Measurements from ENCODE around the gene PINLYP.

The PINLYP gene

GRCh38 chr19:43532962-43533545 is 42.5 kb upstream of the PINLYP start, which contains the start of gene ZNF575:
Gene ZNF575, plus strand, starts transcription at chr19:43533188. Its CDS starts 1,235 bp downstream, at chr19:43534423.
- H3K4me3 ChIP-seq (ENCODE audit: low read length) = peak within 1 kb of the TSS; percentile 64
- peak; percentile 91 for DNase-seq (ENCODE audit: low read depth)
- no peak for TF ChIP-seq CTCF (IDR thresholded peaks at IDR 0.05; ENCODE audit: insufficient read depth, low read depth, low read length, missing control alignments)

- TF ChIP-seq CTCF (IDR thresholded peaks at IDR 0.05; ENCODE audit: insufficient read depth, low read depth, low read length, missing control alignments) = no peak
- peak; percentile 99 for DNase-seq (ENCODE audit: low read depth)
- peak overlapping the region; percentile 64 for H3K4me3 ChIP-seq (ENCODE audit: low read length)
Measured at GRCh38 chr19:43533546-43534304, 41.9 kb upstream of the PINLYP start.

GRCh38 chr19:43534305-43534815 is 41.2 kb upstream of the PINLYP start:
- TF ChIP-seq CTCF (IDR thresholded peaks at IDR 0.05; ENCODE audit: insufficient read depth, low read depth, low read length, missing control alignments) = no peak
- H3K4me3 ChIP-seq (ENCODE audit: low read length) = peak overlapping the region; percentile 5

GRCh38 chr19:43534816-43535761 is 40.5 kb upstream of the PINLYP start:
- no peak overlapping the region for H3K4me3 ChIP-seq (ENCODE audit: low read length)
- DNase-seq (ENCODE audit: low read depth) = peak; percentile 57

More at GRCh38 chr19:43534305-43534815, 41.2 kb upstream of the PINLYP start:
- no peak for DNase-seq (ENCODE audit: low read depth)

GRCh38 chr19:43538922-43539321 is 36.7 kb upstream of the PINLYP start:
- TF ChIP-seq CTCF (IDR thresholded peaks at IDR 0.05; ENCODE audit: insufficient read depth, low read depth, low read length, missing control alignments) = no peak
- DNase-seq (ENCODE audit: low read depth) = no peak
- H3K4me3 ChIP-seq (ENCODE audit: low read length) = no peak overlapping the region

More at GRCh38 chr19:43534816-43535761, 40.5 kb upstream of the PINLYP start:
- peak; percentile 65 for TF ChIP-seq CTCF (IDR thresholded peaks at IDR 0.05; ENCODE audit: insufficient read depth, low read depth, low read length, missing control alignments)

GRCh38 chr19:43540381-43540780 is 35.2 kb upstream of the PINLYP start:
- DNase-seq (ENCODE audit: low read depth) = no peak
- TF ChIP-seq CTCF (IDR thresholded peaks at IDR 0.05; ENCODE audit: insufficient read depth, low read depth, low read length, missing control alignments) = no peak
- no peak overlapping the region for H3K4me3 ChIP-seq (ENCODE audit: low read length)

All from epithelial cell of esophagus (primary cell).